ENCODE results near the gene CDH13. TPM values are rescaled to one million over a fixed set of nuclear protein-coding genes. Genes with fewer than 3 reads are reported as not detected.

CDH13 gene
- total RNA-seq, 4 donors from 2014 or later: 12.5 to 35.9 (median 22.1) TPM

DNA sequence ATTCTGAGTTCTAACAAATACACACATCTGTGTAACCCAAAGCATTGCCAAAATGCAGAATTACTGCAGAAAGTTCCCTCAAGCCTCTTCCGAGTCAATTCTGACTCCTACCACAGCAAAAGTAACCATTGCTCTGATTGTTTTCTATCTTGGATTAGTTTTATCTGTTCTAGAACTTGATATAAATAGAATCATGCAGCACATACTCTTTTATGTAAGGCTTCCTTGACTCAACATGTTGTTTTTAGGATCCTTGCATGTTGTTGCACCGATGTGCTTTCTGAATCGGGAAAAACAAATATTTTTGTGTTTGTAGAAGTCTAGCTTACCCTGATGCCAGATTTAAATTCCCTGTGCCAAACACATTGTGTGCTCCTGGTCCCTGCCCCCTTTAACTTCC, 140.4 kb downstream of the CDH13 start:
- TF ChIP-seq, protein P1, sequence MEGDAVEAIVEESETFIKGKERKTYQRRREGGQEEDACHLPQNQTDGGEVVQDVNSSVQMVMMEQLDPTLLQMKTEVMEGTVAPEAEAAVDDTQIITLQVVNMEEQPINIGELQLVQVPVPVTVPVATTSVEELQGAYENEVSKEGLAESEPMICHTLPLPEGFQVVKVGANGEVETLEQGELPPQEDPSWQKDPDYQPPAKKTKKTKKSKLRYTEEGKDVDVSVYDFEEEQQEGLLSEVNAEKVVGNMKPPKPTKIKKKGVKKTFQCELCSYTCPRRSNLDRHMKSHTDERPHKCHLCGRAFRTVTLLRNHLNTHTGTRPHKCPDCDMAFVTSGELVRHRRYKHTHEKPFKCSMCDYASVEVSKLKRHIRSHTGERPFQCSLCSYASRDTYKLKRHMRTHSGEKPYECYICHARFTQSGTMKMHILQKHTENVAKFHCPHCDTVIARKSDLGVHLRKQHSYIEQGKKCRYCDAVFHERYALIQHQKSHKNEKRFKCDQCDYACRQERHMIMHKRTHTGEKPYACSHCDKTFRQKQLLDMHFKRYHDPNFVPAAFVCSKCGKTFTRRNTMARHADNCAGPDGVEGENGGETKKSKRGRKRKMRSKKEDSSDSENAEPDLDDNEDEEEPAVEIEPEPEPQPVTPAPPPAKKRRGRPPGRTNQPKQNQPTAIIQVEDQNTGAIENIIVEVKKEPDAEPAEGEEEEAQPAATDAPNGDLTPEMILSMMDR (IDR thresholded peaks at IDR 0.05): no peak
- no peak for DNase-seq (ENCODE audit: low spot score)
- no peak for ATAC-seq (ENCODE audit: low FRiP score)

DNA sequence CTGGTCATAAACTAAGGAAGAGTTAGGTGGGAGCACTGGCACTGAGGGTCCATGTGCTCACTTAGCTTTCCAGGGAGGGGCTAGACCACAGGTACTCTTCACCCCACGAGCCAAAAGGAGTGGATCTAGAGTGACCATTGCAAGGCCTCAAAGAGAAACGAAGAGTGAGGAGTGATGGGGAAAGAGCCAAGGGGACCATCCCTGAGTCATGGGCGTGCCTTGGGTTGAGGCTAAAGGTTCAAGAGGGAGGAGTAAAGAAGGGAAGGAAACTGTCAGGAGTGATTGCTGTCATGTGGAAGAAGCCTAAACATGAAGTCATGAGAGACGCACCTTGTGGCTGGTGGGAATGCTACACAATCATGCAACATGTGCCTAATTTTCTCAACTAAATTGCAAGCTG, 141.0 kb downstream of the CDH13 start:
- no peak for DNase-seq (ENCODE audit: low spot score)
- TF ChIP-seq, protein P1 (IDR thresholded peaks at IDR 0.05): no peak
- no peak for ATAC-seq (ENCODE audit: low FRiP score)

DNA sequence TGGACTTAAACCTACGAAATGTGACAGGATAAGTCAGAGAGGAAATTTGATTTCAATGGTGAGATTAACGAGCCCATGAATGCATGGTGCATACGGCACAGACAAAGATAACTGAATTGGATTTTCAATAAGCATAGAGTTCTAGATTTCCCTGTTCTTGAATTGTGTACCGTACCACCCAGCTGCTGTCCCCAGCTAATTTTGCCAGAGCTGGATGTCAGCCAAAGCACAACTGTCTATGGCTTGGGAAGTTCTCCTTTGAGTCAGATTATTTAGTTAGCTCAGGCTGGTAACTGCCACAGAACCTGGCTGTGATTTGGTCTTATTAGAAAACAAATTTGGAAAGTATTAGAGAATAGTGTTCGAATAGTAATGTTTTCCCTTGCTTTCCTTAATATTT, 143.1 kb downstream of the CDH13 start:
- no peak for DNase-seq (ENCODE audit: low spot score)
- TF ChIP-seq, protein P1 (IDR thresholded peaks at IDR 0.05): no peak
- ATAC-seq (ENCODE audit: low FRiP score): no peak

DNA sequence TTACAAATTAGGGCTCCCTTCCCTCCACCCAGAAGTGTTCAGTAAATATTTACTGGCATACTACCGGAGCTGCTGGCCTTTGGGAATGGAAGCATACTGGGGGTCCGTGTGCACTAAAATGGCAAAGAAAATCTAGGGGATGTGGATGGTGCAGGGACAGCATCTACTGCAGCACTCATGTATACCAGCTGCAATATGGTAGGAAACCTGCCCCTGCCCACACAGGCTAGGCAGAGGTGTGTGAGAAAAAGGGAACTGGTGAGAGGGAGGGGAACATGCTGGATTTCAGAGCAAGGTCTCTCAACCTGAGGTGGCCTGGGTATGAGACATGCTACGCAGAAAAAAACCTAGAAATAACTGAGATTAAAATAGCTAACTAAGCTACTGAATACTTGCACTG, 145.4 kb downstream of the CDH13 start:
- TF ChIP-seq, protein P1 (IDR thresholded peaks at IDR 0.05): no peak
- no peak for ATAC-seq (ENCODE audit: low FRiP score)
- DNase-seq (ENCODE audit: low spot score): no peak

DNA sequence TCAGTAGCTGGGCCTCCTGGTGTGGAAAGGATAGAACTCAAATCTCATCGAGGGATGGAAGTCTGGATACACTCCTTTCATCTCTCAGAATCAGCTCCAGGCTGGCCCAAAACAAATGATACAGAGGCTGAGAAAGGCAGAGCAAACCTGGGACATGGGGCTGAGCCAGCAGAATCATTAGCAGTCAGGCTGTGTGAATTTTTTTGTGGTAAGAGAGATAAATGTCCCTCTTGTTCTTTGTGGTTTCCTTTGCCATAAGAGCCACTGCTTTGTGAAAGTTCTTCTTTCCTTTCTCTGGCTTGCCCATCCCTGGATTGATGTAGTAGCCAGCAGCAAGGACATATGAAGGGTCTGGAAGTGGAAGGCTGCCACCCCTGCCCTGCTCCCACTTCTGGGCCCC, 146.2 kb downstream of the CDH13 start:
- ATAC-seq (ENCODE audit: low FRiP score) (no peak), DNase-seq (ENCODE audit: low spot score) (no peak)
- TF ChIP-seq, protein P1 (IDR thresholded peaks at IDR 0.05): no peak

DNA sequence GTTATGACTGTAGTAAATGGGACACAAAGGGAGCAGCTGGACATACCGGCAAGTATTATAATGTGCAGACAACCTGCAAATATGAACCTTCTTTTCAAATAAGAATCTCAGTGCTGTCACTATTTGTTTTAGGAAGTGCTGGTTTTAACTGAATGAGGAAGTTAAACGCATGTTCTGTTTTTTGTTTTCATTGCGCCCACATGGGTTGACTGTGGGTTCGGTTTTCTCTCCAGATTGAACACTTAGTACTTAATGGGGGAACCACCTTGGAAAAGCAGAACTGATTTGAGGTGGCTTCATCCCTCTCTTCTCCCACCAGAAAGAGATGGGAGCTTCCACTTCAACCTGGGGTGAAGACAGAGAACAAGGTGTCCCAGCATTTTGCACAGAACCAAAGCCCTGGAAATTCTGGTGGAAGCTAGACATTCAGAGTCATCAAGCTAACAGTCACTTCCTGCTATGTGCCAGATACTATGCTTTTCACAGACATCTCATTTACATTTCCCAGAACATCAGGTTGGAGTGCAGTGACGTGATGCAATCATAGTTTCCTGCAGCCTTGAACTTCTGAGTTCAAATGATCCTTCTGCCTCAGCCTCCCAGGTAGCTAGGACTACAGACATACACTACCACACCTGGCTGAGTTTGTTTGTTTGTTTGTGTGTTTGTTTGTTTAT, 149.8 kb downstream of the CDH13 start:
- TF ChIP-seq, protein P1 (IDR thresholded peaks at IDR 0.05): no peak
- ATAC-seq (ENCODE audit: low FRiP score) (no peak), DNase-seq (ENCODE audit: low spot score) (no peak)

DNA sequence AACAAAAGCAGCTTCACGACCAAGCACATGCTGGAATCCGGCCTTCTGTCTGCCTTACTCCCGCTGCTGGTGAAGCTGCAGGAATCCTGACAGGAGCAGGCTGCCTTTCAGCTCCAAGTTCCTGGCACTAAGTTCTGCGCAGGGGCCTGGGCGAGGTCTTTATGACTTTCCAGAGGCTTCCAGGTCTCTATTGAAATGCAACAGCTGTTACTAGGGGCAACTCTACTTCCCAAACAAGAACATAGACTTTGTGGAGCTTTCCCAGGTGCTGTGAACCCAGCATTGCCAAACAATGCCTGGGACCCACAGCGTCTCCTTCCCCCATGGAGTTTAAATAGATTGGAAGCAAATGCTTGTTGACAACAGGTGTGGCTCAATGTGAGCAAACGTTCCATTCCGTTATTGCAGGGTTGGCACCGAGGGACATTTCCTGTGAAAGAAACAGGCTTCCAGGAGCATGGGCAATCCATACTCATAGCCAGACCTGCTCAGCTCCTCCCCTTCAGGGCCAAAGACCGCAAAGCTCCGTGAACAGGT, 156.0 kb downstream of the CDH13 start:
- ATAC-seq (ENCODE audit: low FRiP score) (no peak), DNase-seq (ENCODE audit: low spot score) (no peak)
- TF ChIP-seq, protein P1 (IDR thresholded peaks at IDR 0.05): no peak
